Measurements from ENCODE around the gene CDON.

DNA sequence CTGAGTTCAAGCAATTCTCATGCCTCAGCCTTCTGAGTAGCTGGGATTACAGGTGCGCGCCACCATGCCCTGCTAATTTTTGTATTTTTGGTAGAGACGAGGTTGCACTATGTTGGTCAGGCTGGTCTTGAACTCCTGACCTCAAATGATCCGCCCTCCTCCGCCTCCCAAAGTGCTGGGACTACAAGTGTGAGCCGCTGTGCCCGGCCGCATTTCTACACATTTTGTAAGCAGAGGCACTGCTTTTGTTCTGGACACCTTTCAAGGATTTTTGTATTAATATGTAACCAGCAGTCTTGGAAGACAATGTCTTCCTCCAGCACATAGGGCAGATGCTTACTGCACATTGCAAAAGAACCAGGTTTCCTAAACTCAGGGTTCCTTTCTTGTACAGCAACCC lies 128.2 kb downstream of the CDON start:
- TF ChIP-seq, protein P1, sequence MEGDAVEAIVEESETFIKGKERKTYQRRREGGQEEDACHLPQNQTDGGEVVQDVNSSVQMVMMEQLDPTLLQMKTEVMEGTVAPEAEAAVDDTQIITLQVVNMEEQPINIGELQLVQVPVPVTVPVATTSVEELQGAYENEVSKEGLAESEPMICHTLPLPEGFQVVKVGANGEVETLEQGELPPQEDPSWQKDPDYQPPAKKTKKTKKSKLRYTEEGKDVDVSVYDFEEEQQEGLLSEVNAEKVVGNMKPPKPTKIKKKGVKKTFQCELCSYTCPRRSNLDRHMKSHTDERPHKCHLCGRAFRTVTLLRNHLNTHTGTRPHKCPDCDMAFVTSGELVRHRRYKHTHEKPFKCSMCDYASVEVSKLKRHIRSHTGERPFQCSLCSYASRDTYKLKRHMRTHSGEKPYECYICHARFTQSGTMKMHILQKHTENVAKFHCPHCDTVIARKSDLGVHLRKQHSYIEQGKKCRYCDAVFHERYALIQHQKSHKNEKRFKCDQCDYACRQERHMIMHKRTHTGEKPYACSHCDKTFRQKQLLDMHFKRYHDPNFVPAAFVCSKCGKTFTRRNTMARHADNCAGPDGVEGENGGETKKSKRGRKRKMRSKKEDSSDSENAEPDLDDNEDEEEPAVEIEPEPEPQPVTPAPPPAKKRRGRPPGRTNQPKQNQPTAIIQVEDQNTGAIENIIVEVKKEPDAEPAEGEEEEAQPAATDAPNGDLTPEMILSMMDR (conservative IDR thresholded peaks at IDR 0.05): no peak
- TF ChIP-seq ZFX (IDR thresholded peaks at IDR 0.05): no peak
